ENCODE data around the gene CEMIP. TPM values are rescaled to one million over a fixed set of nuclear protein-coding genes. Genes with fewer than 3 reads are reported as not detected.

The CEMIP gene
- polyA plus RNA-seq, 1 experiment = 725 TPM

DNA sequence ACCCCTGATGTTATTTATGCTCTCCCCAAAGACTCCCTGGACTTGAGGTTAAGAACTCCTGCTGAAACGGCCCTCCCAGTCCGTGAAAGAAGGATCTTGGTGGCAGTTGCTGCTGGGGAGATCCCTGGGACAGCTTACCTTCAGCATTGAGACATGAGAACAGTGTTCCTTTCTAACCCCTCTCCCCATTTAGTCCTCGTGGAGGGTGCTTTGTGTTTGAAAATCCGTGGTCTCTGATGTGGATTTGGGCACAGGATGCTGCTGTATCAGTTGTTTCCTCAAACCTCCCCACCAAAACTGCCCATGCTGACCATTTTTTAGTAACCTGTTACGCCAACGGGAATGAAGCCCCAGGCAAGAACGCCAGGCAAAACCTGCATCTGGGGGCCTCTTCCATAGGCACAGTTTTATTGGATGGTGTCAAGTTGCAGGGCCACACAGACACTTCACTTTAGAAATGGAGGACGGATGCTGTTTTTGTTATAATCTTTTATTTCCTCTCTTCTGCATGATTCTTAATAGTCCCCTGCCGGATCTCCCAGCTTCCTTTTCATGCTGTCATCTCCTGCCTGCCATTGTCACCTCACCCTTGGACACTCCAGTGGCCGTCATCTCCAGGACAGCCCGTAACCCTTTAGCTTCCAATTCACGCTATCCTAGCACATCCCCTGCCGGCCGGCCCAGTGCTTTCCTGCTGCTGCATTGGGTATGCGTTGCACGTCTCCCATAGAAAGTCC is 31.7 kb upstream of the CEMIP start:
- Histone ChIP-seq H3K27me3 (ENCODE audit: control insufficient read depth, insufficient read depth, low read length) (no peaks in the 10 kb centered on the region), H3K4me3 (ENCODE audit: low read depth, low read length) (no peak overlapping the region), H3K36me3 (ENCODE audit: control insufficient read depth, insufficient read depth, low read length) (peaks cover 3% of the 10 kb centered on the region)
- CTCF ChIA-PET = interaction anchor here (1.0 to 1.1 kb wide), 3 partner anchors 19 to 29 kb away, joined by 3 to 4 read pairs (median 3); no protein-coding TSS in a partner anchor
- DNase-seq (ENCODE audit: low read depth) = no peak
- TF ChIP-seq, protein P1, sequence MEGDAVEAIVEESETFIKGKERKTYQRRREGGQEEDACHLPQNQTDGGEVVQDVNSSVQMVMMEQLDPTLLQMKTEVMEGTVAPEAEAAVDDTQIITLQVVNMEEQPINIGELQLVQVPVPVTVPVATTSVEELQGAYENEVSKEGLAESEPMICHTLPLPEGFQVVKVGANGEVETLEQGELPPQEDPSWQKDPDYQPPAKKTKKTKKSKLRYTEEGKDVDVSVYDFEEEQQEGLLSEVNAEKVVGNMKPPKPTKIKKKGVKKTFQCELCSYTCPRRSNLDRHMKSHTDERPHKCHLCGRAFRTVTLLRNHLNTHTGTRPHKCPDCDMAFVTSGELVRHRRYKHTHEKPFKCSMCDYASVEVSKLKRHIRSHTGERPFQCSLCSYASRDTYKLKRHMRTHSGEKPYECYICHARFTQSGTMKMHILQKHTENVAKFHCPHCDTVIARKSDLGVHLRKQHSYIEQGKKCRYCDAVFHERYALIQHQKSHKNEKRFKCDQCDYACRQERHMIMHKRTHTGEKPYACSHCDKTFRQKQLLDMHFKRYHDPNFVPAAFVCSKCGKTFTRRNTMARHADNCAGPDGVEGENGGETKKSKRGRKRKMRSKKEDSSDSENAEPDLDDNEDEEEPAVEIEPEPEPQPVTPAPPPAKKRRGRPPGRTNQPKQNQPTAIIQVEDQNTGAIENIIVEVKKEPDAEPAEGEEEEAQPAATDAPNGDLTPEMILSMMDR (IDR thresholded peaks at IDR 0.05; ENCODE audit: insufficient read depth, low read depth, low read length) = no peak
- POLR2A ChIA-PET = no interaction called here

DNA sequence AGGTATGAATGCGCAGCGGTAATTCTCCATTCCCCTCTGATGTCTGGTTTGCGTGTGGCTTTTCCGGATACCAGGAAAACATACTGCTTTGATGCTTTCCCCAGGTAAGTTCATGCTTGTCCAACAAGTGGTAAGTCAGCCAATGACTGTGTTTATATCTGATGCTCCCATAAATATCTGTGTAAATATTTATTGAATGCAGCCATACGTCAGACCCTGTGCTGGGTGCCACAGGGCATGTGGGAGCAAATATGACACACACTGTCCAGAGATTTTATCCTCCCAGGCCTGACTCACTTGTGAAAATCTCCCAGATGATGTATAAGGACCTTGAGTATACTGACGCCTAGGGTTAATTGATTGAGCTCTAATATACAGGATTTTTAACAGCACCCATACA is 29.6 kb upstream of the CEMIP start:
- Histone ChIP-seq H3K27me3 (ENCODE audit: control insufficient read depth, insufficient read depth, low read length) (no peaks in the 10 kb centered on the region), H3K4me3 (ENCODE audit: low read depth, low read length) (no peak overlapping the region), H3K36me3 (ENCODE audit: control insufficient read depth, insufficient read depth, low read length) (peaks cover 7% of the 10 kb centered on the region)
- ChIA-PET CTCF (interaction anchor here (1.4 kb wide), 1 partner anchor 10 kb away, joined by 4 read pairs; no protein-coding TSS in a partner anchor), POLR2A (no interaction called here)
- TF ChIP-seq, protein P1 (IDR thresholded peaks at IDR 0.05; ENCODE audit: insufficient read depth, low read depth, low read length) = no peak
- DNase-seq (ENCODE audit: low read depth) = no peak

DNA sequence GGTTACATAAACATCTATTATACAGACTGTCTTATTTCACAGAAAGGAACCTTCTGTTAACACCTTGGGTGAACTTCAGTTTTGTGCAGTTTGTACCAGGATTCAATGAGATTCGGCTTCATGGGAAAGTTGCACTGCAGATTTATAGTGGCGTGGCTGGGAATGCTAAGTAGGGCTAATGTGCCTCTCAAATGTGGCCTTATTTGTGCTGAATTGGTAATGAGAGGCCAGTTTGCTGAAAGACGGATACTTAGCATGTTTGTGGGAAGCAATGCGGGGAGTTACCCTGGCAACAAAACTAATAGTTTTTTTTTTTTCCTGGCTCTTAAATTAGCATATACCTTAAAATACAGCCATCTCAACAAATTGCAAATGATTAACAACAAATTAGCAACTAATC is 28.6 kb upstream of the CEMIP start:
- ChIA-PET POLR2A (no interaction called here), CTCF (no interaction called here)
- no peaks in the 10 kb centered on the region for H3K27me3 ChIP-seq (ENCODE audit: control insufficient read depth, insufficient read depth, low read length)
- no peak overlapping the region for H3K4me3 ChIP-seq (ENCODE audit: low read depth, low read length)
- TF ChIP-seq, protein P1 (IDR thresholded peaks at IDR 0.05; ENCODE audit: insufficient read depth, low read depth, low read length) = no peak
- DNase-seq (ENCODE audit: low read depth) = no peak
- peaks cover 8% of the 10 kb centered on the region for H3K36me3 ChIP-seq (ENCODE audit: control insufficient read depth, insufficient read depth, low read length)

DNA sequence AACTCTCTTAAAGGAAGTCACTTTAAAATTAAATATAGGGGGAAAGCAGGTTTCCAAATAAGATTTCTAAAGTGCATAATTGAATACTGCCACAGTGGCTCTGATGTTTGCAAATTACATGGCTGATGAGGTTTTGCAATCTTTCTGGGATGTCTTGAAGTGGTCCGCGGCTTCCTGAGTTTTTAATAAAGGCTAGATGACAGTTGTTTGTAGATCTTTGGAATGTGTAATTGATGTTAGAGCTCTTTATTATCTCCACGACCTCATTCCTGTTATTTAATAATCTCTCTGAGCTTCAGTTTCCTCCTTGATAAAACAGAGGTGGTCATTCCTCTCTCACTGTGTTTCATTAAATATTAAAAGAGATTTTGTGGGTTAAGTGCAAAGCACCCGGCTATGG is 27.0 kb upstream of the CEMIP start:
- ChIA-PET POLR2A (no interaction called here), CTCF (interaction anchor here (1.2 kb wide), 1 partner anchor 9 kb away, joined by 6 read pairs; no protein-coding TSS in a partner anchor)
- H3K4me3 ChIP-seq (ENCODE audit: low read depth, low read length) = no peak overlapping the region
- H3K36me3 ChIP-seq (ENCODE audit: control insufficient read depth, insufficient read depth, low read length) = peaks cover 12% of the 10 kb centered on the region
- TF ChIP-seq, protein P1 (IDR thresholded peaks at IDR 0.05; ENCODE audit: insufficient read depth, low read depth, low read length) = no peak
- no peak for DNase-seq (ENCODE audit: low read depth)
- H3K27me3 ChIP-seq (ENCODE audit: control insufficient read depth, insufficient read depth, low read length) = no peaks in the 10 kb centered on the region

DNA sequence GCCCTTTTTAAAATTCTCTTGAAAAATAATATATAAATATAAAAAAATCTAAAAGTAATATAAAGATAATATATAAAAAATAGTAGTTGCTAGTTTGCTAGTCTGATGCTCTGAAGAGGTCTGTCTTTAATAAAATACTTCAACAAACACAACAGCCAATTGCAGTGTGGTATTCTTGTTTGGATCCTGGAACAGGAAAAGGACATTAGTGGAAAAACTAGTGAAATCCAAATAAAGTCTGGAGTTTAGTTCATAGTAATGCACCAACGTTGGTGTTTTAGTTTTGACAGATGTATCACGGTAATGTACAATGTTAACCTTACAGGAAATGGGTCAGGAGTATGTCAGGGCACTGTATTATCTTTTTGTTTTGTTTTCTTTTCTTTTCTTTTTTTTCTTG is 26.0 kb upstream of the CEMIP start:
- ChIA-PET CTCF (interaction anchor here (1.2 kb wide), 1 partner anchor 10 kb away, joined by 6 read pairs; no protein-coding TSS in a partner anchor), POLR2A (no interaction called here)
- Histone ChIP-seq H3K36me3 (ENCODE audit: control insufficient read depth, insufficient read depth, low read length) (peaks cover 12% of the 10 kb centered on the region), H3K27me3 (ENCODE audit: control insufficient read depth, insufficient read depth, low read length) (no peaks in the 10 kb centered on the region), H3K4me3 (ENCODE audit: low read depth, low read length) (no peak overlapping the region)
- DNase-seq (ENCODE audit: low read depth) = no peak
- TF ChIP-seq, protein P1 (IDR thresholded peaks at IDR 0.05; ENCODE audit: insufficient read depth, low read depth, low read length) = no peak

Measured in BJ (cell line).